PC-3 (cell line): Measurements from ENCODE around the gene PXMP4.

Source experiments
- EZH2 ChIP-seq: fragments of 300-600 bp; sonication (generic); IDR thresholded peaks from one replicate; pipeline ENCODE4 v1.6.1; 2017; ENCODE audit warnings: antibody characterized with exemption, mild to moderate bottlenecking, low read length; ENCODE audit not compliant: unreplicated experiment
- EZH2phosphoT487 ChIP-seq: fragments of 300-600 bp; sonication (generic); IDR thresholded peaks from 2 replicates; pipeline ENCODE4 v1.6.1; 2018; ENCODE audit warnings: mild to moderate bottlenecking, antibody characterized with exemption, low read length, borderline replicate concordance
- TF ChIP-seq, protein P1 (sequence below): fragments of 300-600 bp; sonication (generic); conservative IDR thresholded peaks from 2 replicates; pipeline ENCODE4 v1.5.1; 2017; ENCODE audit warnings: antibody characterized with exemption, low read depth, mild to moderate bottlenecking, low read length

DNA sequence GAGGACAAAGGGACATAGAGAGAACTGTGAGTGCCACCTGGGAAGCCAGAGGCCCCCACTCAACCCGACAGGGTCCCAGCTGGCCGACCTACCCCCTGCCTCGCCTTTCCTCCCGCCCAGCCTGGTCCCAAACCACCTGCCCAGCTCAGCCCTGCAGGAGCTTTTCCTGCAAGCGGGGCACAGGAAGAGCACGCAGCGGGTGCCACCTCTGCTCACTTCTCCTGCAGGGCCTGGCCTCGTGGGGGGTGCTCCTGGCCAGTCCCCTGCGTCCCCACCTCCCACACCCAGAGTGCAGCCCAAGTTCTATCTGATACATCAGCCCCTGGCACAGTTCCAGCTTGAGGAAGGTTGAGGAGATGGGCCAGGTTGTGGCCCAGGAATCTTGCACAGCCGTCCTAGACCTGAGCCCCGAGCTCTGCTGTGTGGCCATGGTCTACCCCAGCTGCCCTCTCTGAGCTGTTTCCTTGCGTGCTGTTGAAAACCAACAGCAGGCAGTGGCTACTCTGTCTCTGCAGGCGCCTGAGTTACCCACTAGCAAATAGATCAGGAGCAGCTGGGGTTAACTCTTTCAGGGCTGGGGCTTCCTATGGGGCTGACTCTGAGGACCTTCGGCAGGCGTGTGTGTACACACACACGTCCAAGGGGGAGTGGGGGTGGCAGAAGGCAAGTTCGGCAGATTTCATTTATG is 47.5 kb downstream of the PXMP4 start:
- TF ChIP-seq, protein P1, sequence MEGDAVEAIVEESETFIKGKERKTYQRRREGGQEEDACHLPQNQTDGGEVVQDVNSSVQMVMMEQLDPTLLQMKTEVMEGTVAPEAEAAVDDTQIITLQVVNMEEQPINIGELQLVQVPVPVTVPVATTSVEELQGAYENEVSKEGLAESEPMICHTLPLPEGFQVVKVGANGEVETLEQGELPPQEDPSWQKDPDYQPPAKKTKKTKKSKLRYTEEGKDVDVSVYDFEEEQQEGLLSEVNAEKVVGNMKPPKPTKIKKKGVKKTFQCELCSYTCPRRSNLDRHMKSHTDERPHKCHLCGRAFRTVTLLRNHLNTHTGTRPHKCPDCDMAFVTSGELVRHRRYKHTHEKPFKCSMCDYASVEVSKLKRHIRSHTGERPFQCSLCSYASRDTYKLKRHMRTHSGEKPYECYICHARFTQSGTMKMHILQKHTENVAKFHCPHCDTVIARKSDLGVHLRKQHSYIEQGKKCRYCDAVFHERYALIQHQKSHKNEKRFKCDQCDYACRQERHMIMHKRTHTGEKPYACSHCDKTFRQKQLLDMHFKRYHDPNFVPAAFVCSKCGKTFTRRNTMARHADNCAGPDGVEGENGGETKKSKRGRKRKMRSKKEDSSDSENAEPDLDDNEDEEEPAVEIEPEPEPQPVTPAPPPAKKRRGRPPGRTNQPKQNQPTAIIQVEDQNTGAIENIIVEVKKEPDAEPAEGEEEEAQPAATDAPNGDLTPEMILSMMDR = no peak
- TF ChIP-seq EZH2 (no peak), EZH2phosphoT487 (no peak)
